GM11168 (cell line): ENCODE results near the gene LORICRIN.

Experiments used
- in situ Hi-C: fragments of 300-500 bp; cut with MboI; formaldehyde crosslinking; loops from one replicate; pipeline ENCODE4 v1.12.0; 2022; ENCODE audit warnings: low sequenced_read_pairs; ENCODE audit not compliant: unreplicated experiment

Gene LORICRIN

DNA sequence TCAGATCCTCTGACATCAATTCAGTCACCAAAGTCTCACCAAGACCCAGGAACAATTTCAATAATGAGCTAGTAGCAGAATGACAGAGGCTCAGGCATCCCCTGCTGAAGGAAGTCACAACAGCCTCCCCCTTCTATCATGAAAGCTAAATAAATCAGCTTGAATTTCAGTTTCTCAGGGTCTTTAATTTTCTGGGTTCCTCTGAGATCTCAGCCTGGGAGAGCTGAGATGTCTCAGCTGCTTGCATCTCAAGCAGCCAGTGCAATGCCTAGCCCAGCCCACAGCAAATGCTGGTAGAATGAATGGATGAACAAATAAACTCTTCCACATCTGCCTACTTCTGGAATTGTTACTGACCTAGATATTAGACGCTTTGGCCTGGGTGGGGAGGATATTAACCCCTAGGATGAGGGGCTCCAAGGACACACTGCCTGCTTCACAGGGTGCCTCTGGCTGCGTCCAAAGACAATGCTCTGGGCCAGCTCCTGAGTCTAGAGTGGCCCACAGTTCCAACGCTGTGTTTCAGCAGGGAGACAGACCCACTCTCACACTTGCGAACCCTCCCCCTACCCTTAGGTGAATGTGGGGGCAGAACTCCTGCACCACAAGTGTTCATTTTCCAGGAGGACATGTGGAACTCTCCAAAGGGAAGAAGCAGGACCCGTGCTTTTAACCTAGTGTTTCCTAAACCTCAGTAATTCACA, 11.2 kb upstream of the LORICRIN start:
- in situ Hi-C loops: no loop called here

DNA sequence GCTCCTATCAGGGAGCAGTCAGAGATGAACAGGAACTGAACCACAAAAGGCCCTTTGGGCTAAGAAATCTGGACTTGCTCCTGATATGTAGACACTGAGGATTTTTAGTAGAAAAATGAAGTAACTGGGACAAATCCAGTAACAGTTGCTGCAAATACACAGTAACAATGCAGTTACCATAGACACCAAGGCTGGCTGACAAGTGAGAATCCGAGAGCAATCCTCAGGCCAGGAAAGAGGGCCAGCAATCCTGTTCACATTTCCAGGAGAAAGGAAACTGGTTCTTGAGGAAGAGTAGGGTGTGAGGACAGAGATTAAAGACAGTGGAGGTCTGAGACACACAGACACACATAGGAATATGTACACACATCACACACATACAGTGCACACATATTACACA, 9.3 kb upstream of the LORICRIN start:
- in situ Hi-C loops: no loop called here

DNA sequence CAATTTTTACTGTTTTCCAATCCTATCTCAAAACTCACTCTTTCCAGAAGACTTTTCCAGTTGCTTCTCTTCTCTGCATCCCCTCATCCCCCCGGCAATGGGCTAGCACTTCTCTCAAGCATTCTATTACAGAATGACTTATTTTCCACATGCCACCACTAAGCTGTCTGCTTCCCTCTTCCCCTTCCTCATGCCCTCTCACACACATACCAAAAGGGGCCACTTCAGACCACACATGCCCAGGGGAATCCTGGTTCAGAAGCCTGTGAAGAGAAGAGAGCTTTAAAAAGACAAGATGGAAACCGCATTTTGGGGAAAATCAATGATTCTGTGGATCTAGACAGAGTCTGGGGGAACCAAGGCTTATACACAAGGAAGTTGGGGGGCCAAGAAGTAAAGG, 8.4 kb upstream of the LORICRIN start:
- in situ Hi-C loops: no loop called here

DNA sequence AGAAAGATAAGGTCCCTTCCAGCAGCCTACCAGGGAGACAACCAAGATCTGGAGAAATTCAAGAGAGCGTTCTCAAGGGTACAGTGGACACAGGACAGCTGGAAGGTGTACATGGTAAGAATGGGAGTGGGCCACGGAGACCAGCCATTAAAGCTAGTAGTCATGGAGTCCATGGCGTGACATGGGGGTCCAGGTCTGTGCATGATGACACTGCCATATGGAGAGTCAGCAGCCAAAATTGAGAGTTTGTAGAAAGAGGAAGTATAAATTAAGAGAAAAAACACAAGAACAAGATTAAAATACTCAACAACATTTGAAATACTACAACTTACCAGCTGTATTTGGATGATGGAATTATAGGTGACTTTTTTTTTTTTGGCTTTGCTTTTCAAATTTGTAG, 7.9 kb upstream of the LORICRIN start:
- in situ Hi-C loops: no loop called here

DNA sequence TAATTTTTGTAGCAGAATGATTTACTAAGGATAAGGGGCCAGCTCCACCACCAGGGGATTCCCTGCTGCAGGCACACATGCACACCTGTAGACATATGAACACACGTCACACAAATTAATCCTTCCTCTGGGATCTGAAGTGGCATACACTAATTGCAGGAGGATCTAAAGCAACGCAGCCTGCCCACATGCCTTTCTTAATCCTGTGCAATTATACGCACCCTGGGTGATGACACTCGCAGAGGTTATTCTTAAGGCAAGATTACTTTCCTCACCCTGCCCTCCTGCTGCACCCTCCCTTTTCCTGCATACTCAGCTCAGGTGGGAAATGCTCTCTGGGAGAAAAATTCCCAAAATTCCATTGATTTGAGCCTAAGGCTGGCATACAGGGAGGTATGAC, 7.5 kb upstream of the LORICRIN start:
- in situ Hi-C loops: no loop called here

DNA sequence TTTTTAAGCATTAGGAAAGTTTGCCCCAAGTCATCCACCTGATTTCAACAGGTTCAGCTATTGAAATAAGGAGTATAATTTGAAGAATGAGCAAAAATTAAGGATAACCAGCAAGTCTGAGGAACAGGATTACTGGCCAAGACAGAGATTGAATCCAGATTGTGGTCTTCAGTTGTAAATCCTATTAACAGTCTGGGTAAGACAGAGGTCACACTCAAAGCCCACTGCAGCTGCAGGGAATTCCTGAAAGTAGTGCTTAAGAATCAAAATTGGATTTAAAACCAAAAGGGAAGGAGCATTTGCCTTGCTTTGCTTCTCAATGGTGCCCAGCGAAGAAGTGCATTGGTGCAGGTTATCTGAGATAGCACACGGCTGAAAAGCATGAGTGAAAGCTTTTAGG, 6.4 kb upstream of the LORICRIN start:
- in situ Hi-C loops: no loop called here

DNA sequence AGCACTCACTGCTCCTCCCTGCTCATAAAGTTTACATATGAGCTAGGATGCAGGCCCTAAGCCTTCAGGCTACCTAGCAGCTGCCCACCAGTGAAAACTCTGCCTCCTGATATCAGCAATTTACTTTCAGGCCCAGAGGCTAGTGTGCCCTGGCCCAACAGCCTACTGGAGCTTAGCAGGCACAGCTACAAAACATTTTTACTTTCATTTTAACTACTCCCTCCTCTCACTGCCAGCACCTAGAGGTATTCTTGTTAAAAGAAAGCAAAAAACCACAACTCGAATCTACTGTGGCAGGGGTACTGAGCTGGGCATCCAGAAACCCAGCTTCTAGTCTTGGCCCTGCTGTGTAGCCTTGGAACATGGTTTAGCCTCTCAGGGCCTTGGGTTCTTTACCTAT, 5.8 kb upstream of the LORICRIN start:
- in situ Hi-C loops: no loop called here

DNA sequence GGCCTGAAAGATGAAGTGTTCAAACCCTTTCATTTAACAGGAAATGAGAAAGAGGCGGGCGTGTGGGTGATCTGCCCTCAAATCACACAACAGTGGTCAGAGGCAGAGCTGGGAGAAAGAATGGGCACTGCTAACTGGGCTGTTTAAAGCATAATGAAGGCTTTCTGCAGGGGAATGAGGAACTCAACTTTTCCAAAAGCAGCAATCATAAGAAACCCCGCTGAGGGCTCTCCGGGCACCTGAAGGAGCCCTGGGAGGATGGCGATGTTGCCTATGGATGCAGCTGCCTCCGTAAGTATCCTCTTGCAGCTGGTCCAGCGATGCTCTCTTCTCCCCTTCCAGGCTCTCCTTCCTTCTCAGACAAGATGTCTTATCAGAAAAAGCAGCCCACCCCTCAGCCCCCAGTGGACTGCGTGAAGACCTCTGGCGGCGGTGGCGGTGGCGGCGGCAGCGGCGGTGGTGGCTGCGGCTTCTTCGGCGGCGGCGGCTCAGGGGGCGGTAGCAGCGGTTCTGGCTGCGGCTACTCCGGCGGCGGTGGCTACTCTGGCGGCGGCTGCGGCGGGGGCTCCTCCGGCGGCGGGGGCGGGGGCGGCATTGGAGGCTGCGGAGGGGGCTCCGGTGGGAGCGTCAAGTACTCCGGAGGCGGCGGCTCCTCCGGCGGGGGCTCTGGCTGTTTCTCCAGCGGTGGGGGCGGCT, 1.2 kb downstream of the LORICRIN start:
- in situ Hi-C loops: no loop called here

DNA sequence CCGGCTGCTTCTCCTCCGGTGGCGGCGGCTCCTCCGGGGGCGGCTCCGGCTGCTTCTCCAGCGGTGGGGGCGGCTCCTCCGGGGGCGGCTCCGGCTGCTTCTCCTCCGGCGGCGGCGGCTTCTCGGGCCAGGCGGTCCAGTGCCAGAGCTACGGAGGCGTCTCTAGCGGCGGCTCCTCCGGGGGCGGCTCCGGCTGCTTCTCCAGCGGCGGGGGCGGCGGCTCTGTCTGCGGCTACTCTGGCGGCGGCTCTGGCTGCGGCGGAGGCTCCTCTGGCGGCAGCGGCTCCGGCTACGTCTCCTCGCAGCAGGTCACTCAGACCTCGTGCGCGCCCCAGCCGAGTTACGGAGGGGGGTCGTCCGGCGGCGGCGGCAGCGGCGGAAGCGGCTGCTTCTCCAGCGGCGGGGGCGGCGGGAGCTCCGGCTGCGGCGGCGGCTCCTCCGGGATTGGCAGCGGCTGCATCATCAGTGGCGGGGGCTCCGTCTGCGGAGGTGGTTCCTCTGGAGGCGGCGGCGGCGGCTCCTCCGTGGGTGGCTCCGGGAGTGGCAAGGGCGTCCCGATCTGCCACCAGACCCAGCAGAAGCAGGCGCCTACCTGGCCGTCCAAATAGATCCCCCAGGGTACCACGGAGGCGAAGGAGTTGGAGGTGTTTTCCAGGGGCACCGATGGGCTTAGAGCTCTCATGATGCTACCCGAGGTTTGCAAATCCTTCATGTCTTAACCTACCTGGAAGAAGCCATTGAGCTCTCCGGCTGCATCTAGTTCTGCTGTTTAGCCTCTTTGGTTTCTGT, 2.0 kb downstream of the LORICRIN start:
- in situ Hi-C loops: no loop called here

DNA sequence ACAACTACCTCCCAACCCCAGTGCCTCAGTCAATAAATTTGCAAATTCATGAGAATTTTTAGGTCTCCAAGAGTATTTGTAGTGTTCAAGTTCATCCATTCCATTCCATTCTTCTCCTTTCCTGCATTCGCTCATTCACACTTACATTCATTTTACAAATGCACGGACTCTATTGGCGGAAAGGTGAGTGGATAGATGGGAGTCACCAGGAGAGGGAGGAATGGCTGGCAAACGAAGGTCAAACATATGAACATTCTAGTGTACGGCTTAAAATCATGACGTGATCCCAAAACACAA, 2.5 kb downstream of the LORICRIN start:
- in situ Hi-C loops: no loop called here

DNA sequence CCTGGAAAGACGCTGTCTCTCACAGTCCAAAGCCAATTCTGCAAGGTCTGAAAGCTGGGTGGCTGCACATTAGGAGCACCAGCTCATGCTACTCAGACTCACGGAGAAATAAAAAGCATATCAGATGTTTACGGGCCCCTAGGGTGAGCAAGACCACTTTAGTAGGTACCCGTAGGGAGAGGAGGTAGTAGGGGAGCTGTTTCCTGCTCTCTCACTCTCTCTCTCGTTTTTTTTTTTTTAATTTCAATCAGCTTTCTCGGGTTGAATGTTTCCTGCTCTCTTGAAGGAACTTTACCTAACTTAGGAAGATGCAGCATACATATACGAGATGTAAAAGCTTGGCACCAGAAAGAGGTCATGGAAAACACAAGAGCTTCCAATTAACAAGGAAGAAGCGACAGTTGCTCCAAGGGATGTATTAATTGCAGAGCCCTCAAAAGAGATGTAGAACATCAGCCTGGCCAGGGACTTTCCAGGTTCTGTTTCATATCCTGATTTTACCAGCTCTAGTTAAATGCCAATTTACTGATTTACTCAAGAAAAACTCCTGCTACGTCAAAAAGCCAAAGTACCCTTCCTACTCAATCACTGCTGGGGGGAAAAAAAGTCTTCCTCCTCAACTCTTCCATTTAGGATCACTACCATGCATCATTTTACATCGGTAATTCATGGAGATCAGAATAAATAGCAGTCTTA, 3.1 kb downstream of the LORICRIN start:
- in situ Hi-C loops: no loop called here

DNA sequence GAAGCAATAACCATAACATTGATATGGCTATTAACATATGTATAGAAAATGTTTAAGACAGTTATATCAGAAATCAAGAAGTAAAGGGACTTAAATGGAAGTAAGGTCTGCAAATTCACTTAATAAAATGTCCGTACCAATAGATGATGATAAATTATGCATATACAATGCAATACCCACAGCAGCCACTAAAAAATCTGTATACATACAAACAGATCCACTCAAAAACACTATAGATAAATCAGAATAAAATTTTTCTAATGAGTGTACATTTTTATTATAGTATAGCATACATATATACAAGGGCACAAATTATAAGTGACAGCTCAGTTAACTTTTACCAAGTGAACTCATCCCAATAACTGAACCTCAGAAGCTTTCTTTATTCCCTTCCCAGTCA, 6.0 kb downstream of the LORICRIN start:
- in situ Hi-C loops: no loop called here

DNA sequence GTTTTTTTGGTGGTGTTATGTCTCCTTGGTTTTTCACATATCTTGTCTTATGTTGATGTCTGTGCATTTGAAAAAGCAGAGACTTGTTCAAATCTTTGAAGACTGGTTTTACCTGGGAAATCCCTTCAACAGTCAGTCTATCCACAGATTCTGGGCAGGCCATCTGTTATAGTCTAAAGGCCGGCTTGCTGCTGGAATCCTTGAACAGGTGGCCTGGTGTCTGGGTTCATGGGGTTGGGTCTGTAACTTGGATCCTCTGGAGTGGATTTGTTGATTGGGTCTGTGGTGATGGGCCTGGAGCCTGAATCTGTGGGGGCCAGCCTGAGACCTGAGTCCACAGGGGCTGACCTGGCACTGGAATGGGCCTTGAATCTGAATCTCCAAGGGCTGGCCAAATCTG, 12.2 kb downstream of the LORICRIN start:
- in situ Hi-C loops: no loop called here

DNA sequence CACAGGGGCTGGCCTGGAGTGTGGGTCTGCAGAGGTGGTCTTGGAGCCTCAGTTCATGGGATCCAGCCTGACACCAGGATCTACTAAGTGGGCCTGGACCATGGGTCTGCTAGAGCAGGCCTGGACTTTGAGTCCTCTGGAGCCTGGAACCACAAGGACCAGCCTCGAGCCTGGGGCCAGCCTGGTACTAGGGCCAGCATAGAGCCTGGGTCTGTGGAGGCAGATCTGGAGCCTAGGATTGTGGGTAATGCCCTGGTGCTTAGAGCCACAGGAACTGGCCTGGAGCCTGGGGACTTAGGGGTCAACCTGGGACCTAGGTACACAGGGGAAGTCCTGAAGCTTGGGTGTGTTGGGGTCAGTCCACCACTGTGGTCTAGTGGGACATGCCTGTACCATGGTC, 12.7 kb downstream of the LORICRIN start:
- in situ Hi-C loops: no loop called here

DNA sequence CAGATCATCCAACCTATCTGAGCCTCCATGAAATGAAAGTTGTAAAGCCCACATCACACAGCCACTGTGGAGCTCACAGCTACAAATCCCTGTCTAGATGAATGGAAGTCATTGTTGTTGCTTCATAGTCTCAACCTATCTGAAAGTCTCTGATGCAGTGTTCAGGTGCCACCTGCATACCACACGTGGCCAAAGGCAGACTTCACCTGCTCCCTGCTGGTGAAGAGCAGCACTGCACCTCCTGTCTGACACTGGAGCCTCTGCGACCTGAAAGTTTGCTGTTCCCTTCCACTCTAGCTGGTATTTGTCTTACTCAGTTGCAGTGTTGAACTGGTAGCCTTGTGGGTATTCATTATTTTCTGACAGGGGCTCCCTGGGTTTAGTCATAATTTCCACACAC, 18.4 kb downstream of the LORICRIN start:
- in situ Hi-C loops: no loop called here

DNA sequence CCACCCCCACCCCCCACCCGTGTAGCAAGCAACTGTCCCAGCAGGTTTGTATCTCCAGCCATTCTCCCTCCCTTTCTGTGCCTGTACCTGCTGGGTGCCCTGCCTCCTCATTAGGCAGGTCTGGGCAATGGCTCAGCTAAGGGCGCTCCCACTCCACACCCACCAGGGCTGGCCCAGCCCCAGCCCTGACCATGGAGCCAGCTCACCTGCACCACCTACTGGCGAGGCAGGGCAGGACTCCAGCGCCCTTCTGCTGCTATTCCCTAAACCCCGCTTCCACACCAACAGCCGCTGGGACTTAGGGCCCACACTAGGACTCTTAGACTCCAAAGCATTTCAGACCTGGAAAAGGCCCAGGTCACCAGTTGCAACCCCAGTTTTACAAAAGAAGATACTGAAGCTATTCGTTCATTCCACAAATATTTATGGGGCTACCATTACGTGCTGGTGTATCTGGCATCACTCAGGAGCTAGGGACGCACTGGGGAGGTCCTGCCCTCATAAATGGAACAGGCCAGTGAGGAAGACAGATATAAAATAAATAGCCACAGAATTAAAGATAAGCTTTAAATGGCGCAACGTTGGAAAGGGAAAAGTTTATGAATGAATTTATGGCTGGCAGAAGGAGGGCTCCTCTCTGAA, 29.3 kb downstream of the LORICRIN start:
- in situ Hi-C loops: no loop called here

DNA sequence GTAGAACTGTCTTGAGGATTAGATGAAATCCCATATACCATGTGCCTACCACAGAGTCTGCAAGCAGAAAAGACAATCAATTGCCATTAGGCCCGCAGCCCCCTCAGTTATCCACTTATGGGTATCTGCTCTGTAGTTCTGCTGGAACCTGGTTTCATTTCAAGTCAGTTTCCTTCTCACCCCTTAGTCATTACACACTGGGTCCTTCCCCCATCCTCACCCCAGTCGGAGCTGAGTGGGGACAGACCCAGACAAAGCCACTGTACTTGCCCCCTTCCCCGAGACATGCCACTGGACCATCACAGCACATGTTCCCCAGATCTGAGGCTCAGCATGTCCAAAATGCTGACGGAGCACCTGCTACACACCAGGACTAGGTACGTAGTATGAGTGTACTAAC, 32.0 kb downstream of the LORICRIN start:
- in situ Hi-C loops: no loop called here

DNA sequence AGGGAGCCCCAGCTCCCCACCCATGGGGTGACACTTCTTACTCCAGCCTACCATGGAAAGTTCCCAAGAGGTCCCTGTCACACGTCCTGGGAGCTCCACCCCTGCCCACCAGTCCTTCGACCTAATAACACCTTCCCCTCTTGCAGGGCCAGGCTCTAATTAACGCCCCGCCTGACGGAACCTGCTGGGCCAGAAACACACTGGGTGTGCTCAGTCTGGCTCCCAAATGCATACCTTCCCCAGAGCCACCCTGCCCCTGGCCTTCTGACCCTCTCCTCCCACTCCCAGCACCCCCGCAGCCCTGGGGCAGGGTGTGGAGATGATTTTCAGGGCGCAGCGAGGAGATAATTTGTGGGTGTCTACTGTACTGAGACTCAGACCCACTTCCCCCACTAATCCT, 32.7 kb downstream of the LORICRIN start:
- in situ Hi-C loops: no loop called here

DNA sequence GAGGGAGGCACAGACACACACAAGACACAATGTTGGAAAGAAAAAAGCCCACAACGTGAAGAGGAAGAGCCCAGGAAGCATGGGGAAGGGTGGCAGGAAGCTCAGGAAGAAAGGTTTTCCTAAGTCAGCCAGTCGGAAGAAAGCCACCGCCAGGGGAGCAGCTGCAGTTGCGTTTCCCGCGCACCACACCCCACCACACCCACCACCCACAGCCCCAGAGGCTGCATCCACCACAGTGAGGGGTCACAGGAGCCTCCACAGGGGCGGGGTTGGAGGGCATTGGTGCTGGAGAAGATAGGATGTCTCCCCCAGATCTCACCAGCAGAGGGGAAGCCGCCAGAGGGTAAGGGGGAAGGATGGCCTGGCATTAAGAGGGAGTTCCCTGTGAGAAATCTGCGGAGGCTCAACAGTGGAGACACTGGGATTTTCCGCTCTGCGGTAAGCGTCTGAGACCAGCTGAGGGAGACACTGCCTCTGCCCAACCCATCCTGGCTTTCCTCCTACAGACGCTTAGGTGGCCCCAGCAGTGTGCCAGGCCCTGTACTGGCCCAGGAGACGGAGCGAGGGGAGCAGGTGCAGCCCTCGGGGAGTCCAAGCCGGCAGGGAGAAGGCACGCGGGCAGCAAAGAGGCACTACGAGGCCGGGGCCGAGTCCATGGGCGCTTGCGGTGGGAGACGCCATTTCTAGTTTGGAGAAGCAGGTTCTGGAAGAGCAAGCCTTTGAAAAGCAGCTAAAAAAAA, 33.4 kb downstream of the LORICRIN start:
- in situ Hi-C loops: no loop called here

DNA sequence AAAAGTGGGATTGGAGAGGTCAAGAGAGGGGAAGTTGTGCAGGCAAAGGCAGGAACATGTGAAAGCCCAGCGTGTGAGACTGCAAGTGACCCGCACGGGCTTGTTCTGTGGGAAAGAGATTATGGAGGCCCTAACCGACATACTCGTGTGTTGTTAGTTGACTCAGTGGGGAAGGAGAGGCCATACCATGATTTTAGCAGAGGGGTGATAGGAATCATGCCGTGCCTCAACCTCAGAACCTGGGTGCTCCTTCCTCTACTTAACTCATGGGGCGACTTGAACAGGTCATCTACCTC, 33.9 kb downstream of the LORICRIN start:
- in situ Hi-C loops: no loop called here
